Limb (tissue), 2 donors: ENCODE results near the gene MYH9.
"Not testable (repeated sequence)": the region's sequence is repeated elsewhere in the genome, so short reads cannot be mapped to it uniquely, and the experiment has no call there.

Experiments
- DNase-seq, 2 donors: peaks; one replicate each; pipeline ENCODE4 v3.0.0-alpha.2; 2016; ENCODE audit errors: extremely low spot score in 2 of 2

MYH9 gene

DNA sequence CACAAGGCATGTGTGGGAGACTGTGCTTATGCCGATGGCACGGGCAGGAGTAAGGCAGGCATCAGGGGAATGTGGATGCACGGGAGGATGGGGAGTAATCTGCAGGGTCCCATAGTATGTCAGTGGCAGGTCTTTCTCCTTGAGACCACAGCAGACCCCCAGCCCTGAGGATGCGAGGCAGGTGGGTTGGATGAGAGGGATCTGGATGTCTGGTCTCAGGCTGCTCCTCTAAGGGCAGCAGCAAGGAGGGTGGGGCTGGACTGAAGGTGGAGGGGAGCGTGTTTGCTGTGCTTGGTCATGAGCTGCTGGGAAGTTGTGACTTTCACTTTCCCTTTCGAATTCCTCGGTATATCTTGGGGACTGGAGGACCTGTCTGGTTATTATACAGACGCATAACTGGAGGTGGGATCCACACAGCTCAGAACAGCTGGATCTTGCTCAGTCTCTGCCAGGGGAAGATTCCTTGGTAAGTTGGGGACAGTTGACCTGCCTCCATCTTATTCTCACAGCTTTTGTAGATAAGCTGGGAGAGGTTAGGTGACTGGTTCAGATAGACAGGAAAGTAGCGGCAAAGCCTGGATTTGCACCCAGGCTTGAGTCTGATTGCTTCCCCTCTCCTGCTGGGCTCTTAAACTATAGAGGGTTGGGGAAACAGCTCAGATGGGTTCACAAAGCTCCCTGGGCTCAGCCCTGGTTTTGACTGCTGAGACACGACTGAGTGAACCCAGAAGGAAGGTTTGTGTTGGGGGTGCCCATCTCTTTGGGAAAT, 134.8 kb downstream of the MYH9 start, which contains the start of gene APOL1:
APOL1 (plus strand) TSS at position 380 of the 769 bp plus-strand sequence. CDS start 1,823 bp downstream, outside the sequence.
- DNase-seq = no peak

DNA sequence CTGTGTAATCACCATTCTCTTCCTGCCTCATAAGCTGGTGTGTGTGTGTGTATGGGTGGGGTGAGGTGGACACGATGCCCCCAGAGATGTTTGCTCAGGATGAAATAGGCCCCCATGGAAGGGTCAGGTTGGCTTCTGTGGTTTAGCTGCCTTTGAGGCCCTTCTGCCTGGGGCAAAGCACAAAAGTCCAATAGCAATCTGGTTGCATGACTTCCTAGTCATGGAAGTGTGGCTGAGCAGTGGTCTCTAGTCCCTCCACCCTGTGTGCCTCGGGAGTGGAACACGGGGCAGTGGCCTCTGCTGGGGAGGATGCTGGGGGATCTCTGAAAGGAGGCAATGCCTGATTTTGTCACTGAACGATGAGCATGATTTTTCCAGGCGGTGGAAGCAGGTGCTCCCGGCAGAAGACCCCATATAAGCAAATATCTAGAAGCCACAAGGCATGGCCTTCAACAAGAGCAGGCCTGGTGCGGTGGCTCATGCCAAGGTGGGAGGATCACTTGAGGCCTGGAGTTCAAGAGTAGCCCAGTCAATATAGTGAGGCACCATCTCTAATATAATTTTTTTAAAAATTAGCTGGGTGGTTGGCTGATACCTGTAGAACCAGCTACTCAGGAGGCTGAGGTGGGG, 135.7 kb downstream of the MYH9 start:
- not testable (repeated sequence) for DNase-seq

DNA sequence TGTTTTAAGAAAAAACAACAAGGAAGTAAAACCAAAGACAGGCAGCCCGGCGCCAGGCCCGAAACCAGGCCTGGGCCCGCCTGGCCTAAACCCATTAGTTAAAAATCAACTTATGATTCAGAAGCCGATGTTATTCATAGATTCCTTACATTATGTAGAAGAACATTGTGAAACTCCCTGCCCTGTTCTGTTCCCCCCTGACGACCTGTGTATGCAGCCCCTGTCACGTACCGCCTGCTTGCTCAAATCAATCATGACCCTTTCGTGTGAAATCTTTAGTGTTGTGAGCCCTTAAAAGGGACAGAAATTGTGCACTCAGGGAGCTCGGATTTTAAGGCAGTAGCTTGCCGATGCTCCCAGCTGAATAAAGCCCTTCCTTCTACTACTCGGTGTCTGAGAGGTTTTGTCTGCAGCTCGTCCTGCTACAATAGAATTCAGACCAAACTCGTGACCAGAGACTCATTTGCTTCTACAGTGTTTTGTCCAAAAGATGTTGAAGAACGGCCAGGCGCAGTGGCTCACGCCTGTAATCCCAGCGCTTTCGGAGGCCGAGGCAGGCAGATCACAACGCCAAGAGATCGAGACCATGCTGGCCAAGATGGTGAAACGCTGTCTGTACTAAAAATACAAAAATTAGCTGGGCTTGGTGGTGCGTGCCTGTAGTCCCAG, 137.3 kb downstream of the MYH9 start:
- DNase-seq = not testable (repeated sequence)

DNA sequence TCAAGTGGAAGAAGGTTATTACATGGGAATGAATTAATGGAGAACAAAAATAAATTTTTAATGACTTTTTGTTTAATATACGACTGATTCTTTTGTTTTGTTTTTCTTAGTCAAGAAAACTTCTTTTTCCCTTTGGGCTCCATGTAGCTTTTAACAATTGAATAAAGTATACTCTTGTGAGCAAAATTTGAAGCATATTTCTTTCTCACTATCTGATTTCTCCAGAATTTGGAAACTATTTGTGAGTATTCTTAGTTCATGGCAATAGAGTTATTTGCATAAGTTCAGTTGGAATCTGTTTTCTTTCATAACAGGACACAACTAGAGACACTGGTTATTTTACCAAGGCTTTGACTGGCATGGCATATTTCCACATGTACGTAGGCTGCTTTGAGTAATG, 138.6 kb downstream of the MYH9 start:
- no peak for DNase-seq

DNA sequence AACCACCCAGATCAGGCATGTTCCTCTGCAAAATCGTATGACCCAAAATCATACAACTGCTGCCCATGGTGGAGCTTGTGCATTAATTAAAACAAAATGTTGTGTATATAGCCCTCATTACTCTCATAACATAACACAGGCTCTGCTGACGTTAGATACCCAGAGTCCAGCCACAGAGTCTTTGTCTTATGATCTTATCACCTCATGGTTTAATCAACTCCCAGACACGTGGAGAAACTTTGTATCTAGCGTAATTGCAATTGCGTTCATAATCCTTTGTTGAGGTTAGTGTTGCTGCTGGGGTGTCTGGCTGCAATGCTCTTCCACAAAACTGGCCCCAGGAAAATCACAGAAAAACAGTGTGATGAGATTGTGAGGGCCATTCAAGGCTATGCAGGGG, 139.8 kb downstream of the MYH9 start:
- no peak for DNase-seq

DNA sequence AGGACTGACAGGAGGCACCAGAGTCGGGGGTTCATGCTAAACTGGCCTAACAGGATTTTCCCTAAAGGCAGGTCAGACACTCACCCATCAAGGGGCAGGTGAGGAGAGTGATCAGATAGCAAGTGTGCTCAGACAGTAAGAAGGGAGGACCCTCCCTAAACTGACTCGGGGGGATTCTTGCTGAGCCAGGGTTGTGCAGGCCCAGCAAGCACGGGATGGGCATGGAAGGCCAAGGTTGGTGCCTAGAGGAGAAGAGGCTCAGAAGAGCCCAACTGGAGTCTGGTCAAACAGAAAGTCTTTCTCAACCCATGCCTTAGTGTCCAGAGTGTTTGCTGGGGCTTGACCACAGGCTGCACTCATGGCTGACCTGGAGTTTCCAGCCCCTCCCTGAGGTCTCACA, 141.0 kb downstream of the MYH9 start:
- DNase-seq = no peak

DNA sequence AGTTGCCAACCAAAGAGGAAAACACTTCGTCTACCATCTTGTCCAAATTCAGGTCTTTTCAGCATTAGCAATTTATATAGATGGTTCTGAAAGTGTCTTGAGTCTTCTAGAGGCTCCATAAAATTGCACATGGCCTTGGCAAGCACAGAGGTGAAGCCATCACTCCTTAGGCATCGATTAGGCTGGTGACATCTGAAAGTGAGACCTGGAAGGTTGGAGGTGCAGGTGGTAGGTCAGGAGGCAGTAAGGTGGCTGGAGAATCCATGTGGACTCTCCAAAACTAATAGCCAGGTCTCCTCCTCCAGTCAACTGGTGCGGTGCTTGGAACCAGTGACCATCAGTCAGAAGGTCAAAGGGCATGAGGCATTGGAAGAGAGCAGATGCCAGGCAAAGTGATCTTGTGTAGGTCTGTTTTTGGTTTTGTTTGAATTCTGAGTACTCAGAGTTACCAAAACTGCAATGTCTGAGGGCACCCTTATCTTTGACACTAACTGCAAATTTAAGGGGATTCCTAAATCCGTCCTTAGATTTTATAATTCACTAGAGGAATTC, 141.9 kb downstream of the MYH9 start:
- DNase-seq = no peak

DNA sequence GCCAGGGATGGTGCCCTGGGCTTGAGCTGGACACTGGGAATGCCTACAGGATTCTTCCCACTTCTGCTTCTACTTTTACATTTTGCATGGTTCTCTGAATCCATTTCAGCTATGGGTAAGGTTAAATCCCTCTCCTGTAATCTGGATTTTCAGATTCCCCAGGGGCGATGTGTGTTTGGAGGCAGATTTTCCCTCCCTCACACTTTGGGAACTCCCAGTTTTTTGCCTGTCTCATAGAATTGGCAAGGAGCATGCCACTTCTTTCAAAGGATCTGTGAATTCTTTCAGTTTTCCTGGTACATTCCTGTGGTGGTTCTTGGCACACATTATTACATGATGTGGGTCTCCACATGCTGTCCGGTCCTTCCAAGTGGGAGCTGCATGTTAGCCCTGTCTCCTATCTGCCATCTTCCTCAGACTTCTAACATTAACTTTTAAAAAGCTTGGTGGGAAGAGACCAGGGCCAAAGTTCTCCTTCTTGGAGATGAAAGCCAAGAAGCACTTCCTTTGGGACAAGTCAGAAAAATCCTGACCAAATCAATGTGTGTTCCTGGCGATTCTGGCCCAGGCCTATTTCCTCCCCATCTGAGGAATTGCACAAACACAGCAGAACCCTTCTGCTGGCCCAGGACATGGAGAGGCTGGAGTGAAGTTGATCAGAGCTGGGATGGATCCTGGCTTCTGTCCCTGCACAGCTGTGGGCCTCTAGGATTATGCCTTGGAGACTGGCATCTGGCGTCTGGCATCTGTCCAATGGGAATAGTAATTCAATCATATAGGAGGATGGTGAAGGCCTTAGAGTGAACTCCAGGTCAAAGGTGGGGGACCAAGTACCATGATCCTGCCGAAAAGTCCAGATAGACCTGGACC, 143.0 kb downstream of the MYH9 start:
- DNase-seq = no peak

DNA sequence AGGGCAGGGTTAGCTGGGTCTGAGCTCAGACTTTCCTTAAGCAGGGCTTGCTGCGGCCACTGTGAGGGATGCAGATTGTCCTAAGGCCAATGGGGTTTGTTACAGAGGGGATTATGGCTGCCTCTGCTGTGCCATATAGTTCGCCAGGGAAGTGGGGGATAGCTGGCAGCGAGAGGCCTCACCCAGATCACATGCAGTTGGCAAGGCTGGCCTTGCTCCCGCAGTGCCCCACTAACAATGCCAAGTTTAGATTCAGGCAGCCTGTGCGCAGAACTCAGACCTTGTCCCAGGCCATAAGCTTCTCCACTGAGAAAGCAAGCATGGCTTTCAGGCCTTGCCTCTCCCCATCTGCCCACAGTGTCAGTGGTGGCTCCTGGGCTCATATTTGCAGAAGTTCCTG, 143.8 kb downstream of the MYH9 start:
- DNase-seq = no peak

DNA sequence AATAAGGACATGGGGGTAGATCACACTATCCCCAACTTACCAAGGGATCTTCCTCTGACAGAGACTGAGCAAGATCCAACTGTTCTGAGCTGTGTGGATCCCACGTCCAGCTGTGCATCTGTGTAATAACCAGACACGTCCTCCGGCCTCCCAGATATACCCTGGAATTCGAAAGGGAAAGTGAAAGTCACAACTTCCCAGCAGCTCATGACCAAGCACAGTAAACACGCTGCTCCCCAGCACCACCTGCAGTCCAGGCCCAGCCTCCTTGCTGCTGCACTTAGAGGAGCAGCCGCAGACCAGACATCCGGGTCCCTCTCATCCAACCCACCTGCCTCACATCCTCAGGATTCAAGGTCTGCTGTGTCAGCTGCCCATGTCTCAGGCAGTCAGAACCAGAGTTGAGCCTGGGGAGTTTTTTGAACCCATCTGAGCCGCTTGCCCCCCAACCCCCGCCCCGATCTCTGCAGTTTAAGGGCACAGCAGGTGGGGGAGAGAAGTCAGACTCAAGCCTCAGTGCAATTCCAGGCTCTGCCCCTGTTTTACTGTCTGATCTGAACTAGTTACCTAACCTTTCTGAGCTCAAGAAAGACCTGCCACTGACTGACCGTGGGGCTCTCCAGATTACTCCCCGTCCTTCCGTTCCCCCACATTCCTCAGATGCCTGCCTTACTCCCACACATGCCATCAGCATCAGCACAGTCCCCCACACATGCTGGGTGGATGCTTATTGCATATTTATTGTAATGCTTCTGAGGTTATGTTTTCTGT, 148.2 kb downstream of the MYH9 start, which contains the start of gene APOL2:
APOL2 (minus strand) TSS at position 127 of the 771 bp plus-strand sequence. CDS start 6,365 bp downstream, outside the sequence.
- DNase-seq = peak; percentile 88 to 91

DNA sequence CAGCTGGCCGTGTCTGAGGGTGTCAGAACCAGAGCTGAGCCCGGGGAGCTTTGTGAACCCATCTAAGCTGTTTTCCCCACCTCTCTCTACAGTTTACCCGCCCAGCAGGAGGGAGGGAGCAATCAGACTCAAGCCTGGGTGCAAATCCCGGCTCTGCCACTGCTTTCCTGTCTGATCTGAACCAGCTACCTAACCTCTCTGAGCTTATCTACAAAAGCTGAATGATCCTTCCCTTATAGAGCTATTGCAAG, 148.7 kb downstream of the MYH9 start:
- no peak for DNase-seq

DNA sequence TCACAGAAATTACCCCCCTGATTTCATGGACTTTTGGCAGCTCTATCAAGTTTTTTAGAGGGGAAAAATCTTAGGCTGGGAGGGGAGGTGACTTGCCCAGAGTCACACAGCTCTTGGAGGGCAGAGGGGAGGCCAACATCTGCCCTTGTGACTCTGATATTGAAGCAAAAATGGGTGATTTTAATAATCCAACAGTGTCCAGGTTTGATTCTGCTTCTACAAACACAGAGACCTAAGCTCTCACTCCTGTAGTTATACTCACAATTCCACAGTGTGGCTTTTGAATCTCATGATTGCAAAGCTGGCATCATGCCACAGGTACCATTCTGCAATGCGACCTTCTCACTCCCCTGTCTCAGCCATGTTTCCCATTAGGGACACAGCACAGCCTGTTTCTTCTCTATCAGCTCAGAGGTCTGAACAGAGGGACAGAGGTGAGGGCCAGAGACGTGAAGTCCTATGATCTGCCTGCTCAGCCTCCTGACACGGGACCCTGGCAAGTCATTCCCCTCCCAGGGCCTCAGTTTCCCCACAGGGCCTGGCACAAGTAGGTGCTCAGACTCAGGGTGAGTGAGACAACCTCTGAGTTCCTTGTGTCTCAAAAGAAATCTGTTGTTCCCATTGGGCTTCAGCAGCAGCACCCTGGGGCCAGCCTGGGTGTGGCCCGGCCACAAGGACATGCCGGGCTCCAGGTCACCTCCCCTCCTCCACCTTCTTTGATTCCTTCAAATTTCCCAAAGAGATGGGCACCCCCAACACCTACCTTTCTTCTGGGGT, 149.2 kb downstream of the MYH9 start:
- DNase-seq = no peak

DNA sequence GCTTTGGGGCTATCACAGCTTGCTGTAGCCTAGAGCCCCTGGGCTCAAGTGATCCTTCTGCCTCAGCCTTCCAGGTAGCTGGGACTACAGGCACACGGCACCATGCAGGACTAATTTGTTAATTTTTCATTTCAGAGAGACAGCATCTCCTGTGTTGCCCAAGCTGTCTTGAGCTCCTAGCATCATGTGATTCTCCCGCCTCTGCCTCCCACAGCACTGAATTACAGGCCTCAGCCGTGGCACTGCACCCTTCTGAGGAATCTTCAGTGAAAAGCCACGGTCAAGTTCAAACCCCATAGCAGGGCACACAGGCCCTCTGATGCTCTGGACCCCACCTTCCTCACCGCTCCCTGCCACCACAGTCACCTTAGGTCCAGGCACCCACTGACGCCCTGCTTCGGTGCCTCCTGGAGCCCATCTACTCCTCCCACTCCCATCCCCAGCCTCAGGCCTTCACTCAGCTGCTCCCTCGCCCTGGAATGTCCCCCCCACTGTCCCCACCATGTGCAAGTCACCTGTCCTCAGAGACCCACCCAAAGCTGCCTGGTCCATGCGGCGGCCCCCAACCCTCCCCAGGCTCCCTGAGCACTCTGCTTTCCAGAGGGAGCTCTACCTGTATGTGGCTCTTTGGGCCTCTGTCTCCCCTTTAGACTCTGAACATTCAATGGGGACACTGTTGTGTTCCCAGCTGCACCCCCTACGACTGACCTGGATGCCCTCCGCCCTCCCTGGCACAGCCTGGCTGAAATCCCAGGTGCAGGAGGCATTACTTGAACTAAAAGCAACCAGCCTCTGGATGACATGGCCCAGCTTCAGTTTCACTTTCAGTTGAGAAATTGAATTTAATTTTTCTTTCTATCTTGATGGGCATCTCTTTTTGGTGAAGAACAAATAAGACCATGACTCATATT, 150.1 kb downstream of the MYH9 start:
- DNase-seq = no peak

DNA sequence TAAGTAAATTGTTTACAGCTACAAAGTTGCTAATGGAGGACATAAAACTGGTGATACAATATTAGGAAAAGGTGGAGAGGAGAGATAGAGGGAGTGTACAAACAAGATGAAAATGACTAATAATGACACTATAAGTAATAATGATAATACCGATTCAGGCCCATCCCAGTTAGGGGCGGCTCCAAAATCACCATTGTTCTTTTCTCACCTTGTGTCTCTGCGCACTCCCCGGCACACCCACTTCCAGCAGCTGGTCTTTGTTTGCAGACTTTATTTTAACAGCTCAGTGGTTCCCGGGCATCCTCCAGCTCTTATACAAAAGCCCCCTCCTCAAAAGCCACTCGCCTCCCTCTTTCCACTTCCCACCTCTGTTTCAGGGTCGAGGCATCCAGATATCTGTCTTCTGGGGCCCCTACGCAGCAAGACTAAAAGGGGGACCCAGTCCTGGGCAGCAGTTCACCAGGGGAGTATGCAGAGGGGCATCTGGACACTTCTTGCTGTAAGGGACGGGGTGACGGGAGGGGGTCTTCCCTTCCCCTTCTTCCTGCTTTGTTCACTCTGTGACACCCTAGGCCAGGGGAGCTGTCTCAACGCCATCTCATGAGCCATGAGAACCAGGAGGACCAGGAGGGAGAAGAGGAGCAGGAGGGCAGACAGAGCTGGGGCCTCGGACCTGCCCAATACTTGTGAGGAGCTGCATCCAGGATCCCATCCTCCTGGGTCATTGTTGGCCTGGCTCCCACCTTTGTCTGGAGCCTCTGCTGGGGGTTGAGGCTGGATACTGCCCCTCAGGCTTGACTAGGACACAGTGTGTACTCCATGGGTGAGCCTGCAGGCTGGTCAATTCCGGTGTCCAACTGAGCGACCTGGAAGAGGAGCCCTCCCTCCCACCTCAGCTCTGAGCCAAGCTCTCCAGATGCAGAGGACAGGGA, 151.1 kb downstream of the MYH9 start:
- no peak for DNase-seq

DNA sequence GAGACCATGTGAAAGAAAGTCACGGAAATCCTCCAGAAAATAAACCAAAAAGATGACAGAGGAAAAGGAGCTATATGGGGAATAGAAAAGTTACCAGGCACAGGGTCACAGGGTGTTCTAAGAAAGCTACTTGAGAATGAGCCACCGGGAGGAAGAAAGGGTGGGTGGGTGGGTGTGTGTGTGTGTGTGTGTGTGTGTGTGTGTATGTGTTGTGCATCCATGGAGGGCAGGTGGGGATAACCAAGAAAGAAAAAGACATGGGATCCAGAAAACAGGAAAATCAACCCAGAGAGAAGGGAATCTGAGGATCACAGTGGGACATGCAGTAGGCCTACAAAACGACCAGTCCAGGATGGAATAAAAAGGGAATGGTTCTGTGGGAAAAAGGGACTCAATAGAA, 152.2 kb downstream of the MYH9 start:
- no peak for DNase-seq

DNA sequence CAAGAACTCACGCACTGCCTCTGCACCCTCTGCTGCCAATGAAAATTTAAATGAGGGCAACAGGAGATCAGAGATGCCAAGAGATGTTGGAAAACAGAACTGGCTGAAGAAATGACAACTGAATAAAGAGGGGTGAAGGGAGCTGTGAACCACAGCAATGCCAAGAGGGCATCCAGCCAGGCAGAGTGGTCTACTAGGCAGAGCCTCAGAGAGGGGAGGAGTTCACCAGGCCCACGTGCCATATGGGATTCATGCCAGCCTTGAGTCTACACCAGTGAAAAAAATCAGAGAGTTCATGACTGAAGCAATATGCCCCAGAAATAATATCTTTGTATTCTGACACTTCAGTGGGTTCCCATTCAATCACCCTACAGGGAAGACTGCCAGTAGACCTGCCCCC, 152.8 kb downstream of the MYH9 start:
- no peak for DNase-seq

DNA sequence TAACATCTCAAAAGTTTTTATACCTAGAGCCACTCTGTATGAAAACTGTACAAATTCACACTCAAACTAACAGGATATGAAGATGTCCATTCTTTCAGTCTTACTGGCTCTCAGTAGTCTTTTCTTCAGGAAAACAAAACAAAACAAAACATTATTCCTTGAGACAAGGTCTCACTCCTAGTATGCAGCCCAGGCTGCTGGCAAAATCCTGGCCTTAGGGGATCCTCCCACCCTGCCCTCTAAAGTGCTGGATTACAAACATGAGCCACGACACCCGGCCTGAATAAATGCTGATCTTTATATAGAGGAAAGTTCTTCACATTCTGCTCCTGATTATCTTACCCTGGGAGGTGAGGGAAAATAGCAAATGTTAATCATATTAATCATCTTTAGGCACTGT, 153.6 kb downstream of the MYH9 start:
- DNase-seq = no peak

DNA sequence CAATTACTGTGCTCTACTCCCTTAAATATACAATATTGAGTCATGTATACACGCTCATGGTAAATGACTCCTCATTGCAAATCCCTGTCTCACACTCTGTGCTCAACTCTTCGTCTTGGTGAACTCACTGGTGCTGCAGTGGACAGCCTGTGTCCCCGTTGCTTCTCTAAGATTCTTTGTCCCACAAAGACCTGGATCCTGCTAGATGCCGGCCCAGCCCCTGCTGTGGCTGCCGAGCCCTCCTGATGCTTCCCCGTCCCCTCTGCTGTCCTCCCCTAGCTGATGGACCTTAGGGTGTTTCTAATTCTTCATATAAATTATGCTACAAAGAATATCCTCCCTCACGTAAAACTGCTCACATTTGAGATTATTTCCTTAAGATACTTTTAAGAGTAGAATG, 154.0 kb downstream of the MYH9 start:
- no peak for DNase-seq
